HG03039 (cell line): ENCODE measurements around the gene LSP1.
"Not testable (repeated sequence)": the region's sequence is repeated elsewhere in the genome, so short reads cannot be mapped to it uniquely, and the experiment has no call there.

Source experiments
- ATAC-seq: cut with Tn5 transposase; IDR thresholded peaks from one replicate; pipeline ENCODE4 v1.9.1; 2021; ENCODE audit warnings: mild to moderate bottlenecking, moderate library complexity; ENCODE audit not compliant: unreplicated experiment

The LSP1 gene

GRCh38 chr11:1875093-1875850 is 22.4 kb downstream of the LSP1 start:
- ATAC-seq, result no peak

GRCh38 chr11:1875851-1876301 is 23.0 kb downstream of the LSP1 start:
- ATAC-seq, result not testable (repeated sequence)

- ATAC-seq, result no peak
Observed at GRCh38 chr11:1876361-1877063, 23.6 kb downstream of the LSP1 start.

- no peak for ATAC-seq
Observed at GRCh38 chr11:1877211-1878136, 24.6 kb downstream of the LSP1 start.

GRCh38 chr11:1878137-1879031 is 25.5 kb downstream of the LSP1 start:
- ATAC-seq, result no peak

- ATAC-seq, result no peak
Observed at GRCh38 chr11:1879342-1879940, 26.6 kb downstream of the LSP1 start.

- no peak for ATAC-seq
Observed at GRCh38 chr11:1879941-1880720, 27.2 kb downstream of the LSP1 start.

- no peak for ATAC-seq
Observed at GRCh38 chr11:1880746-1881441, 28.0 kb downstream of the LSP1 start.

- no peak for ATAC-seq
Observed at GRCh38 chr11:1881442-1882264, 28.8 kb downstream of the LSP1 start.

GRCh38 chr11:1882265-1883238 is 29.7 kb downstream of the LSP1 start:
- ATAC-seq, result no peak

- ATAC-seq, result no peak
Observed at GRCh38 chr11:1883346-1884302, 30.7 kb downstream of the LSP1 start.

- no peak for ATAC-seq
Observed at GRCh38 chr11:1884303-1884700, 31.4 kb downstream of the LSP1 start.

- ATAC-seq, result not testable (repeated sequence)
Observed at GRCh38 chr11:1886551-1886950, 33.7 kb downstream of the LSP1 start.

GRCh38 chr11:1887451-1888346 is 34.8 kb downstream of the LSP1 start:
- ATAC-seq, result no peak
